ENCODE data around the gene FBXO24. TPM values are rescaled to one million over a fixed set of nuclear protein-coding genes. Genes with fewer than 3 reads are reported as not detected.

The FBXO24 gene
- total RNA-seq, 1 donor from 2014 or later: 1.2 TPM

DNA sequence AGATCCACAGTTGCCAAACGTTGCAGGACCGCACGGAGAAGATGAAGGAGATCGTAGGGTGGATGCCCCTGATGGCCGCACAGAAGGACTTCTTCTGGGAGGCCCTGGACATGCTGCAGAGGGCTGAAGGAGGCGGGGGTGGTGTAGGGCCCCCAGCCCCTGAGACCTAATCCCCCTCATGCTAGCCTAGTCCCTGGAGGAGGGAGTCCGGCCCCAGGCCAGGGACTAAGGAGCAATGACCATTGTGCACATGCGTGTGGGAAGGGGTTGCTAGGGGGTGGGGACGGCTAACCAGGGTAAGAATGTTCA is 14.6 kb downstream of the FBXO24 start:
- peaks cover 25% of the 10 kb centered on the region for H3F3A ChIP-seq (ENCODE audit: low read depth)
- no peak overlapping the region for H3K27ac ChIP-seq
- H3K27me3 ChIP-seq: peaks cover 16% of the 10 kb centered on the region
- H3K9me3 ChIP-seq (ENCODE audit: low read depth): no peaks in the 10 kb centered on the region
- H3K4me1 ChIP-seq: peaks cover 28% of the 10 kb centered on the region
- H3K4me1 Mint-ChIP-seq: peaks cover 35% of the 10 kb centered on the region
- H2AFZ ChIP-seq (replicated peaks): no peak overlapping the region
- no peaks in the 10 kb centered on the region for H3K36me3 Mint-ChIP-seq
- no peaks in the 10 kb centered on the region for H3K79me2 ChIP-seq (ENCODE audit: low read depth)
- TF ChIP-seq EZH2phosphoT487 (IDR thresholded peaks at IDR 0.05): no peak
- TF ChIP-seq, protein P1, sequence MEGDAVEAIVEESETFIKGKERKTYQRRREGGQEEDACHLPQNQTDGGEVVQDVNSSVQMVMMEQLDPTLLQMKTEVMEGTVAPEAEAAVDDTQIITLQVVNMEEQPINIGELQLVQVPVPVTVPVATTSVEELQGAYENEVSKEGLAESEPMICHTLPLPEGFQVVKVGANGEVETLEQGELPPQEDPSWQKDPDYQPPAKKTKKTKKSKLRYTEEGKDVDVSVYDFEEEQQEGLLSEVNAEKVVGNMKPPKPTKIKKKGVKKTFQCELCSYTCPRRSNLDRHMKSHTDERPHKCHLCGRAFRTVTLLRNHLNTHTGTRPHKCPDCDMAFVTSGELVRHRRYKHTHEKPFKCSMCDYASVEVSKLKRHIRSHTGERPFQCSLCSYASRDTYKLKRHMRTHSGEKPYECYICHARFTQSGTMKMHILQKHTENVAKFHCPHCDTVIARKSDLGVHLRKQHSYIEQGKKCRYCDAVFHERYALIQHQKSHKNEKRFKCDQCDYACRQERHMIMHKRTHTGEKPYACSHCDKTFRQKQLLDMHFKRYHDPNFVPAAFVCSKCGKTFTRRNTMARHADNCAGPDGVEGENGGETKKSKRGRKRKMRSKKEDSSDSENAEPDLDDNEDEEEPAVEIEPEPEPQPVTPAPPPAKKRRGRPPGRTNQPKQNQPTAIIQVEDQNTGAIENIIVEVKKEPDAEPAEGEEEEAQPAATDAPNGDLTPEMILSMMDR (IDR thresholded peaks at IDR 0.05): peak; percentile 1
- H4K20me1 ChIP-seq (ENCODE audit: low read depth): no peaks in the 10 kb centered on the region
- H3K4me2 ChIP-seq: no peak overlapping the region
- no peaks in the 10 kb centered on the region for H3K36me3 ChIP-seq
- H3K4me3 Mint-ChIP-seq: no peak overlapping the region
- no peaks in the 10 kb centered on the region for H3K9me3 Mint-ChIP-seq
- H3K27me3 Mint-ChIP-seq (ENCODE audit: insufficient read depth, low read depth): peaks cover 4% of the 10 kb centered on the region
- no peak overlapping the region for H3K27ac Mint-ChIP-seq
- DNase-seq (ENCODE audit: low spot score): no peak
- H3K9ac ChIP-seq: no peak overlapping the region
- H3K4me3 ChIP-seq: no peak overlapping the region

DNA sequence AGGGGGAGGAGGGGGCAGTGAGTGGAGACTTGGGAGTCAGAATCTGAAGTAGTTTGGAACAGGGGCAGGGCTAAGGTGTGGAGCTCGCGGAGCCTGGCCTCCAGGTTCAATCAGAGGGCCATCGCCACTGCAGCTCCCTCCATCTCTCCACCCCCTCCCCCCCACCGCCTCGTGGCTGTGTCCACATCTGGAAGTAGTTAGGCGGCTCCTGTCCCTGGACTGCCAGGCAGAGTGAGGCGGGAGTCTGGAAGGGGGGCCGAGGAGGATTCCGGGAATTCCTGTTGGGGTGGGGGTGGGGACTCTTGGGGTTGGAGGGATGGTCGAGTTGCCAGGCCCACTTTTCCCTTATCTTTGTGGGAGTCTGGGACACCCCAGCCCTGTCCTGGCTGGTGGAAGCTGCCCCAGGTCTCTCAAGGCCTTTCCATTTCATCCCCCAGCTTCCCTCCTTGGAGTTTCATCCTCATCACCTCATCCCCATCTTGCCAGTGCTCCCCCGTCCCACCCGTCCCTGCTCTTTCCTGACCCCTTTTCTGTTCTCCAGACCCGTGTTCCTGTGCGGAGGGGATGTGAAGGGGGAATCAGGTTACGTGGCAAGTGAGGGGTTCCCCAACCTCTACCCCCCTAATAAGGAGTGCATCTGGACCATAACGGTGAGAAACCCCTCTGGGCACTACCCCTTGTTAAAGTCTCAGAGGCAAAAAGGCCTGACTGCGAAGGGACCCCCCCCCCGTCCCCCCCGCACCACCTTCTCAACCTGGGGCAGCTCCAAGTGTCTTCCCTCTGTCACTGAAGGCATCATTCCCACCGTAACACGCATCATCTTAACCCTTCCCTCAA is 17.0 kb downstream of the FBXO24 start:
- no peak overlapping the region for H3K27ac ChIP-seq
- Mint-ChIP-seq H3K27ac (no peak overlapping the region), H3K4me3 (peak overlapping the region; percentile 85), H3K4me1 (peaks cover 41% of the 10 kb centered on the region), H3K9me3 (no peaks in the 10 kb centered on the region), H3K36me3 (no peaks in the 10 kb centered on the region), H3K27me3 (ENCODE audit: insufficient read depth, low read depth) (peaks cover 10% of the 10 kb centered on the region)
- H3K4me3 ChIP-seq: peak overlapping the region; percentile 63
- H3F3A ChIP-seq (ENCODE audit: low read depth): peaks cover 34% of the 10 kb centered on the region
- H3K79me2 ChIP-seq (ENCODE audit: low read depth): no peaks in the 10 kb centered on the region
- no peaks in the 10 kb centered on the region for H3K36me3 ChIP-seq
- peaks cover 30% of the 10 kb centered on the region for H3K27me3 ChIP-seq
- TF ChIP-seq, protein P1 (IDR thresholded peaks at IDR 0.05): no peak
- TF ChIP-seq EZH2 (IDR thresholded peaks at IDR 0.05): no peak
- TF ChIP-seq EZH2phosphoT487 (IDR thresholded peaks at IDR 0.05): no peak
- no peak overlapping the region for H3K9ac ChIP-seq
- DNase-seq (ENCODE audit: low spot score): peak; percentile 83
- peak overlapping the region; percentile 90 for H3K4me2 ChIP-seq
- no peaks in the 10 kb centered on the region for H3K9me3 ChIP-seq (ENCODE audit: low read depth)
- no peak overlapping the region for H2AFZ ChIP-seq (replicated peaks)
- peaks cover 5% of the 10 kb centered on the region for H4K20me1 ChIP-seq (ENCODE audit: low read depth)
- H3K4me1 ChIP-seq: peaks cover 32% of the 10 kb centered on the region

DNA sequence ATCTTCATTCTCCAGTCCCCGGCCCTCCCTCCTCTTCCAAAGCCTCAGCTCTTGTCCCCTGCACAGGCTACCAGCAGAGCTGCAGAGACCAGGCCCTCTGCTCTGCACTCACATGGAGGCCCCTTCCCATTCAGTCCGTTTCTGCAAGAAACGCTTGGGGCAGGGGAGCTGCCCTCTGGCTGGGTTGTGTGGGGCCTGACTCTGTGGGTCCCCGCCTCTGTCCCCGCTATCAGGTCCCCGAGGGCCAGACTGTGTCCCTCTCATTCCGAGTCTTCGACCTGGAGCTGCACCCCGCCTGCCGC is 17.5 kb downstream of the FBXO24 start:
- H3K4me1 Mint-ChIP-seq: peaks cover 38% of the 10 kb centered on the region
- H3K9ac ChIP-seq: no peak overlapping the region
- peaks cover 34% of the 10 kb centered on the region for H3F3A ChIP-seq (ENCODE audit: low read depth)
- TF ChIP-seq, protein P1 (IDR thresholded peaks at IDR 0.05): no peak
- TF ChIP-seq EZH2 (IDR thresholded peaks at IDR 0.05): no peak
- no peak for TF ChIP-seq EZH2phosphoT487 (IDR thresholded peaks at IDR 0.05)
- H3K4me1 ChIP-seq: peaks cover 32% of the 10 kb centered on the region
- H3K4me3 ChIP-seq: peak overlapping the region; percentile 63
- no peaks in the 10 kb centered on the region for H3K9me3 Mint-ChIP-seq
- H3K27me3 Mint-ChIP-seq (ENCODE audit: insufficient read depth, low read depth): peaks cover 13% of the 10 kb centered on the region
- H3K27me3 ChIP-seq: peaks cover 30% of the 10 kb centered on the region
- peak overlapping the region; percentile 25 for H3K27ac Mint-ChIP-seq
- no peaks in the 10 kb centered on the region for H3K36me3 Mint-ChIP-seq
- no peak overlapping the region for H3K27ac ChIP-seq
- H3K9me3 ChIP-seq (ENCODE audit: low read depth): no peaks in the 10 kb centered on the region
- H4K20me1 ChIP-seq (ENCODE audit: low read depth): peaks cover 5% of the 10 kb centered on the region
- H3K36me3 ChIP-seq: no peaks in the 10 kb centered on the region
- DNase-seq (ENCODE audit: low spot score): peak; percentile 75
- H3K4me2 ChIP-seq: peak overlapping the region; percentile 90
- peak overlapping the region; percentile 15 for H2AFZ ChIP-seq (replicated peaks)
- peak overlapping the region; percentile 85 for H3K4me3 Mint-ChIP-seq
- H3K79me2 ChIP-seq (ENCODE audit: low read depth): no peaks in the 10 kb centered on the region
